Activated CD4-positive, alpha-beta T cell treated with anti-CD3 and anti-CD28 coated beads for 4 hours (primary cell): ENCODE results near the gene TRPM2.

ENCODE experiments used
- DNase-seq, 2 donors: peaks; one replicate each; pipeline ENCODE4 v3.0.0-alpha.2; 2020

TRPM2 gene

GRCh38 chr21:44489962-44490361 lies 136.5 kb downstream of the TRPM2 start:
- no peak for DNase-seq

DNA sequence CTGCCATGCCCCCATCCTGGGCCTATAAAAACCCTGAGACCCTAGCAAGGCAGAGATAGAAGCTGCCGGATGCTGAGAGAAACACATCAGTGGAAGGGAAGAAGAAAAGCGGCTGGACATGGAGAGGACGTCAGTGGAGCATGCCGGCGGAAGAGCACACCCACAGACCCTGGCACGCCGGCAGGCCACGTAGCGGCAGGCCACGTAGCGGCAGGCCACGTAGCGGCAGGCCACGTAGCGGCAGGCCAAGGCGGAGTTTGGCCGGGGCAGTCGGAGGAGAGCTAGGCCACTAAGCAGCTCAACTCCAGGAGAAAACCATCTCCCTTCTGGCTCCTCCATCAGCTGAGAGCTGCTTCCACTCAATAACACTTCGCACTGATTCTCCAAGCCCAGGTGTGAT lies 137.0 kb downstream of the TRPM2 start:
- no peak for DNase-seq

GRCh38 chr21:44490816-44491215 lies 137.4 kb downstream of the TRPM2 start:
- no peak for DNase-seq
